Sigmoid colon (tissue), 4 donors: ENCODE measurements around the gene MORC2.

Source experiments
- CTCF ChIP-seq, 4 experiments: fragments of 450-650 bp in 3 of 4; fragments of 200-600 bp in 1 of 4; IDR thresholded peaks; one replicate each; pipeline ENCODE4 v1.5.1; 2016 to 2019; ENCODE audit warnings: antibody characterized with exemption in 4 of 4, mild to moderate bottlenecking in 3 of 4, moderate library complexity in 2 of 4
- POLR2AphosphoS5 ChIP-seq, 4 donors: sonication (generic); formaldehyde crosslinking; IDR thresholded peaks; one replicate each; pipeline ENCODE4 v1.6.1; 2017; ENCODE audit warnings: antibody characterized with exemption in 4 of 4

DNA sequence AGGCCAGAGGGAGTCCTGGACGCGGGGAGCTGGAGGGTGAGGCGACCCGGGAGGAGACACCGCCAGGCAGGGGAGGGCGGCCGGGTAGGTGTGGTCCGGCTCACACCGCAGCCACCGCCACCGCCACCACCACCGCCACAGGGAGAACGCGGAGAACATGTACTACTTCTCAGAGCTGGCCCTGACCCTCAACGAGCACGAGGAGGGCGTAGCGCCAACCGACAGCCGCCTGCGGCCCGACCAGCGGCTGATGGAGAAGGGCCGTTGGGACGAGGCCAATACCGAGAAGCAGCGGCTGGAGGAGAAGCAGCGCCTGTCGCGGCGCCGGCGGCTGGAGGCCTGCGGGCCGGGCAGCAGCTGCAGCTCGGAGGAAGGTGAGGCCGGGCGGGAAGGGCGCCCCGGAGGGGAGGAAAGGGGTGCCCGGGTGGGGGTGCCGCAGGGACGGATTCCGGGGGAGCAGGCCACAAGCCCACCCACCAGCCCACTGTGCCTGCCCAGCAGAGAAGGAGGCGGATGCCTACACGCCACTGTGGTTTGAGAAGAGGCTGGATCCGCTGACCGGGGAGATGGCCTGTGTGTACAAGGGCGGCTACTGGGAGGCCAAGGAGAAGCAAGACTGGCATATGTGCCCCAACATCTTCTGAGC is 62.8 kb downstream of the MORC2 start:
- TF ChIP-seq CTCF (IDR thresholded peaks at IDR 0.05) (no peak), POLR2AphosphoS5 (IDR thresholded peaks at IDR 0.05) (no peak)
